ENCODE data around the gene LITAF.
A peak's percentile ranks its signal among the peaks of the same experiment; 100 is the strongest.
"Not testable (repeated sequence)": the region's sequence is repeated elsewhere in the genome, so short reads cannot be mapped to it uniquely, and the experiment has no call there.

LITAF gene

GRCh38 chr16:11599579-11599978 is 12.9 kb upstream of the LITAF start:
- no peak for DNase-seq
- no peak for TF ChIP-seq POLR2A (IDR thresholded peaks at IDR 0.05; ENCODE audit: low read length)
- TF ChIP-seq GATA1 (IDR thresholded peaks at IDR 0.05; ENCODE audit: low read depth, low read length): no peak

- TF ChIP-seq GATA1 (IDR thresholded peaks at IDR 0.05; ENCODE audit: low read depth, low read length) (no peak), POLR2A (IDR thresholded peaks at IDR 0.05; ENCODE audit: low read length) (no peak)
- DNase-seq: peak; percentile 28 to 37
Observed at GRCh38 chr16:11597235-11598095, 10.7 kb upstream of the LITAF start.

- DNase-seq: no peak
- no peak for TF ChIP-seq POLR2A (IDR thresholded peaks at IDR 0.05; ENCODE audit: low read length)
- no peak for TF ChIP-seq GATA1 (IDR thresholded peaks at IDR 0.05; ENCODE audit: low read depth, low read length)
Observed at GRCh38 chr16:11596572-11597226, 10.0 kb upstream of the LITAF start.

- DNase-seq: no peak
- TF ChIP-seq POLR2A (IDR thresholded peaks at IDR 0.05; ENCODE audit: low read length) (no peak), GATA1 (IDR thresholded peaks at IDR 0.05; ENCODE audit: low read depth, low read length) (no peak)
Observed at GRCh38 chr16:11593581-11593980, 6.9 kb upstream of the LITAF start.

- DNase-seq: not testable (repeated sequence)
Observed at GRCh38 chr16:11593076-11593475, 6.4 kb upstream of the LITAF start.

- DNase-seq: not testable (repeated sequence)
Observed at GRCh38 chr16:11591630-11592029, 4.9 kb upstream of the LITAF start.

GRCh38 chr16:11589198-11589550 is 2.5 kb upstream of the LITAF start:
- no peak for TF ChIP-seq POLR2A (IDR thresholded peaks at IDR 0.05; ENCODE audit: low read length)
- TF ChIP-seq GATA1 (IDR thresholded peaks at IDR 0.05; ENCODE audit: low read depth, low read length): no peak
- DNase-seq: no peak

GRCh38 chr16:11588321-11589197 is 1.8 kb upstream of the LITAF start:
- no peak for DNase-seq
- TF ChIP-seq POLR2A (IDR thresholded peaks at IDR 0.05; ENCODE audit: low read length) (no peak), GATA1 (IDR thresholded peaks at IDR 0.05; ENCODE audit: low read depth, low read length) (no peak)

- TF ChIP-seq GATA1 (IDR thresholded peaks at IDR 0.05; ENCODE audit: low read depth, low read length): no peak
- no peak for TF ChIP-seq POLR2A (IDR thresholded peaks at IDR 0.05; ENCODE audit: low read length)
- DNase-seq: no peak
Observed at GRCh38 chr16:11587643-11588247, 1.0 kb upstream of the LITAF start.

GRCh38 chr16:11586378-11586855 is 302 bp downstream of the LITAF start:
- TF ChIP-seq GATA1 (IDR thresholded peaks at IDR 0.05; ENCODE audit: low read depth, low read length): no peak
- TF ChIP-seq POLR2A (IDR thresholded peaks at IDR 0.05; ENCODE audit: low read length): no peak
- DNase-seq: no peak

- no peak for DNase-seq
- TF ChIP-seq GATA1 (IDR thresholded peaks at IDR 0.05; ENCODE audit: low read depth, low read length) (no peak), POLR2A (IDR thresholded peaks at IDR 0.05; ENCODE audit: low read length) (no peak)
Observed at GRCh38 chr16:11585460-11586377, 1.0 kb downstream of the LITAF start.

- DNase-seq: no peak
- TF ChIP-seq GATA1 (IDR thresholded peaks at IDR 0.05; ENCODE audit: low read depth, low read length) (no peak), POLR2A (IDR thresholded peaks at IDR 0.05; ENCODE audit: low read length) (no peak)
Observed at GRCh38 chr16:11583889-11584565, 2.7 kb downstream of the LITAF start.
